ENCODE data around the gene CCNT2. TPM values are rescaled to one million over a fixed set of nuclear protein-coding genes. Genes with fewer than 3 reads are reported as not detected.
A peak's percentile ranks its signal among the peaks of the same experiment; 100 is the strongest.

Gene CCNT2
- total RNA-seq, 1 experiment from 2014 or later = 39.4 TPM

- TF ChIP-seq CTCF (IDR thresholded peaks at IDR 0.05; ENCODE audit: insufficient read depth in 1 of 2, low read depth in 1 of 2, low read length in 1 of 2, severe bottlenecking in 1 of 2, unreplicated experiment in 1 of 2) = peak in 1 of 2 experiments; percentile 49
- POLR2A ChIA-PET = interaction anchor here (0.5 to 1.0 kb wide), 3 partner anchors 13 to 1041 kb away, joined by 3 to 6 read pairs (median 3); partner anchors contain the start of genes R3HDM1 and ZRANB3
- Histone ChIP-seq H3K36me3 (ENCODE audit: control insufficient read depth, insufficient read depth, low read length) (no peaks in the 10 kb centered on the region), H3K27me3 (replicated peaks; ENCODE audit: control insufficient read depth, insufficient read depth, low read length) (no peaks in the 10 kb centered on the region), H3K4me1 (0 out of 2 replicates have a peak, but pooled peaks cover 8% of the 10 kb centered on the region), H3K4me3 (ENCODE audit: low read depth, low read length) (peak overlapping the region; percentile 89), H3K9me3 (peaks cover 3% of the 10 kb centered on the region; the same call in 1 of the 2 replicates)
- Mint-ChIP-seq H3K36me3 (ENCODE audit: insufficient read depth, unreplicated experiment) (peaks cover 29% of the 10 kb centered on the region), H3K27ac (ENCODE audit: unreplicated experiment) (peak overlapping the region; percentile 97), H3K4me3 (ENCODE audit: unreplicated experiment) (peak overlapping the region; percentile 92), H3K4me1 (ENCODE audit: low read depth, unreplicated experiment) (no peaks in the 10 kb centered on the region), H3K9me3 (ENCODE audit: unreplicated experiment) (peaks cover 9% of the 10 kb centered on the region), H3K27me3 (ENCODE audit: insufficient read depth, unreplicated experiment) (no peaks in the 10 kb centered on the region)
- intact Hi-C loops (cut with micrococcal nuclease; ENCODE audit: unreplicated experiment) = no loop called here
- BruUV-seq (replicated peaks) = TSS peak; percentile 81
- CTCF ChIA-PET = interaction anchor here (0.6 to 1.3 kb wide), 2 partner anchors 142 to 467 kb away, joined by 3 to 5 read pairs; no protein-coding TSS in a partner anchor
- no peak for DNase-seq
Measured at GRCh38 chr2:134917888-134918525, 615 bp upstream of the CCNT2 start.

DNA sequence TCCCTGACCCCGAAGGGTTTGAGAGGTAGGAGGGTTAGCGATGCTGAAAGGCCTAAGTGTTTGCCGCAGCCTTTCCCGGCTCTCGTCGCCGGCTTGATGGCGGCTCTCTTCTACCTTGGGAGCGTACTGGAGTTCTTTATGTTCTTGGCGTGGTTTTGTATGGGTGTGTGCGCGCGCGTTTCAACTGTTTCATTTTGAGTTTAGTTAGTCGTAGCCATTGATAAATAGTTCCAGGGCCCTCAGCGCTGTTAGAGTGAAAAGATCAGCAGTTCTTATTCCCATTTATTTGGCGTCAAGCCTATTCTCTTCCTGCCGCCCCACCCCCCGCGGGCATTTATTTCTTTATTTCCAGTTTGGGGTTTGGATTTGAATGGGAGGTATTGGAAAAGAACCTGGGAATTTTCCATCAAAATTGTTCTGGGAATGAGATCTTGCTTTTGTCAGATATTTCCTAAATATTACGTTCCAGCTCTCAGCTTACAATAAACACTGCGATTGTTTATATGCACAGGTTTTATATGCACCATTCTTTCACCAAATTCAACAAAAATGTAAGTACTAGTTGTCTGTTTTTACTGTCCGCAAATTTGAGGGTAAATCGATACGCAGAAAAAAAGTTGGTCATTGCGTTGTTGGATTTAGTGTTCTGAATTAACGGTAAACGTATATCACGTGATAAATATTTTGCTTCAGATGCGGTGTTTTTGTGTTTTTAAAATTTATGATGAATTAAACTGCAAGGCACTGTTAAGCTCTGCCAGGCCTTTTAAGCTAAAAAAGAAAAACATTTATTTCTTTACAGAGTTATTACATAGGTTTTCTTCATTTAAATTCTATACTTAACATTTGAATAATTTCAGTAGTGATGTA lies 954 bp downstream of the CCNT2 start:
- ChIA-PET CTCF (no interaction called here), POLR2A (interaction anchor here (1.0 kb wide), 1 partner anchor 611 kb away, joined by 6 read pairs; the partner anchor contains the start of genes R3HDM1 and ZRANB3)
- Histone ChIP-seq H3K36me3 (ENCODE audit: control insufficient read depth, insufficient read depth, low read length) (no peaks in the 10 kb centered on the region), H3K9me3 (no peaks in the 10 kb centered on the region), H3K4me1 (0 out of 2 replicates have a peak, but pooled peaks cover 8% of the 10 kb centered on the region), H3K4me3 (ENCODE audit: low read depth, low read length) (peak overlapping the region; percentile 89), H3K27me3 (replicated peaks; ENCODE audit: control insufficient read depth, insufficient read depth, low read length) (no peaks in the 10 kb centered on the region)
- H3K27ac Mint-ChIP-seq (ENCODE audit: unreplicated experiment) = peak overlapping the region; percentile 97
- peaks cover 37% of the 10 kb centered on the region for H3K36me3 Mint-ChIP-seq (ENCODE audit: insufficient read depth, unreplicated experiment)
- no peaks in the 10 kb centered on the region for H3K9me3 Mint-ChIP-seq (ENCODE audit: unreplicated experiment)
- no TSS peak for BruUV-seq (replicated peaks)
- TF ChIP-seq CTCF (IDR thresholded peaks at IDR 0.05; ENCODE audit: insufficient read depth in 1 of 2, low read depth in 1 of 2, low read length in 1 of 2, severe bottlenecking in 1 of 2, unreplicated experiment in 1 of 2) = no peak
- H3K27me3 Mint-ChIP-seq (ENCODE audit: insufficient read depth, unreplicated experiment) = no peaks in the 10 kb centered on the region
- intact Hi-C loops (cut with micrococcal nuclease; ENCODE audit: unreplicated experiment) = no loop called here
- no peak for DNase-seq
- peak overlapping the region; percentile 92 for H3K4me3 Mint-ChIP-seq (ENCODE audit: unreplicated experiment)
- H3K4me1 Mint-ChIP-seq (ENCODE audit: low read depth, unreplicated experiment) = peaks cover 1% of the 10 kb centered on the region

- H3K9me3 Mint-ChIP-seq (ENCODE audit: unreplicated experiment) = no peaks in the 10 kb centered on the region
- intact Hi-C loops (cut with micrococcal nuclease; ENCODE audit: unreplicated experiment) = no loop called here
- no peaks in the 10 kb centered on the region for H3K27me3 Mint-ChIP-seq (ENCODE audit: insufficient read depth, unreplicated experiment)
- CTCF ChIA-PET = no interaction called here
- peaks cover 46% of the 10 kb centered on the region for H3K36me3 Mint-ChIP-seq (ENCODE audit: insufficient read depth, unreplicated experiment)
- H3K4me3 ChIP-seq (ENCODE audit: low read depth, low read length) = no peak overlapping the region
- H3K4me3 Mint-ChIP-seq (ENCODE audit: unreplicated experiment) = no peak overlapping the region
- no peak for TF ChIP-seq CTCF (IDR thresholded peaks at IDR 0.05; ENCODE audit: insufficient read depth in 1 of 2, low read depth in 1 of 2, low read length in 1 of 2, severe bottlenecking in 1 of 2, unreplicated experiment in 1 of 2)
- peaks cover 19% of the 10 kb centered on the region for H3K4me1 Mint-ChIP-seq (ENCODE audit: low read depth, unreplicated experiment)
- POLR2A ChIA-PET = interaction anchor here (0.6 kb wide), 1 partner anchor 704 kb away, joined by 3 read pairs; no protein-coding TSS in a partner anchor
- H3K4me1 ChIP-seq = 0 out of 2 replicates have a peak, but pooled peaks cover 3% of the 10 kb centered on the region
- H3K27me3 ChIP-seq (replicated peaks; ENCODE audit: control insufficient read depth, insufficient read depth, low read length) = no peaks in the 10 kb centered on the region
- H3K9me3 ChIP-seq = no peaks in the 10 kb centered on the region
- H3K27ac Mint-ChIP-seq (ENCODE audit: unreplicated experiment) = no peak overlapping the region
- 0 out of 2 replicates have a peak, but pooled peaks cover 2% of the 10 kb centered on the region for H3K36me3 ChIP-seq (ENCODE audit: control insufficient read depth, insufficient read depth, low read length)
- BruUV-seq (replicated peaks) = no TSS peak
- DNase-seq = no peak
Measured at GRCh38 chr2:134924912-134925311, 6.3 kb downstream of the CCNT2 start.

Measured in Caco-2 (cell line).